GM19238 (cell line): ENCODE measurements around the gene CLUH.
"Not testable (repeated sequence)": the region's sequence is repeated elsewhere in the genome, so short reads cannot be mapped to it uniquely, and the experiment has no call there.

Experiments
- DNase-seq: peaks from one replicate; pipeline ENCODE4 v3.0.0; 2011; ENCODE audit warnings: low spot score; ENCODE audit not compliant: insufficient read length

The CLUH gene

DNA sequence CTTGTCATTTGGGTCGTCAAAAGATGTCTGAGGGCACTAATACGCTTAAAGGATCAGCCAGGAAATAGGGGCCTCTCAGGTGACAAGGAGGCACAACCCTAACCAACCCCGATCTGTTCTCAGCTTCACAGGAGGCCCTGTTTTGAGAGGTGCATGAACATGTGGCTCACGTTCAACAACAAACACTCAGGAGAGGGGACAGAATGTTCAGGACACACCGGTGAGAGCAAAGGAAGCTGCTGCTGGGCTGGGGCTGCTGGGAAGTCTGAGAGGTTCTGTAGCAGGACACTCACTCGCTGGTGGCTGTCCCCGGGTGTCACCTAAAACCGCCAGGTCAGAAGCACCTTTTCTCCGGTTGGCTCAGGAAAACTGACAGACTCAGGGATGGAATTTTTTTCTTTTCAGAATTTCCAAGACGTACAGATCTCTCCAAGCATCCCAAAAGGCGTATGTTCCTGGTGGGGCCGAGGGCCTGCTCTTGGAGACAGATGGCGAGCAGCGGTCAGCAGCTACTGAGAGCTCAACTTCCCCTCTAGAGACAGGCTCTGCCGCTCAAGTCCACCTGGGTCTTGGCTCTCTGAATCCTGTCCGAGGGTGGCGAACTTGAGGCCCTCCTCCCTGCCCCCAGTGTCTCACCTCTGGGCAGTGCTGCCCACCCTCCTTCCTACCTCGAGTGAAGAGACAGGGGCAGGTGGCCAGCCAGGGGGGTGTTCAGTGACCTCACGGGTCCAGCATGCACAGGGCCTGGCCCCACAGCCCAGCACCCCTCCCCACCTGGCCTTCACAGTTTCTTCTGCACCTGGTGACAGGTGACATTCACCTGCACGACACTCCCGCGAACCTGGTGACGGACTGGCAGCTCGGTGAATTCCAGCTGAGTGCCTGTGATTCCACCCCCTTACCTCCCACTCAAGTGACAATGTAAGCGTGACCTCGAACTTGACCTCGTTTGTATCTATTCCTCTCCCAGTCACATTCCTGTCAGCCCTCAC lies 22.9 kb downstream of the CLUH start:
- peak; percentile 4 for DNase-seq

DNA sequence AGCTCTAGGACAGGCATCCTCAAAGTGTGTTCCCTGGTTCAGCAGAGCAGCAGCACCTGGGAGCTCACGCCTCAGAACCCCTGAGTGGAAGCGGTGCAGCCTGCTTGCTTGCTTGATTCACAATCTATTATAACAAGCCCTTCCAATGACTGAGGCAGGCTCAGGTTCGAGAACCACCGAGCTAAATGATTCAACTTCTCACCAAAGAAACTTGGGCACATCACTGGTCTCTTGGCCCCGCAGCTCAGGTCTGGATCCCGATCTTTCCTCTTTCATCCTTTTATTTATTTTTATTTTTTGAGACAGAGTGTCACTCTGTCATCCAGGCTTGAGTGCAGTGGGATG lies 24.5 kb downstream of the CLUH start:
- DNase-seq, result no peak

DNA sequence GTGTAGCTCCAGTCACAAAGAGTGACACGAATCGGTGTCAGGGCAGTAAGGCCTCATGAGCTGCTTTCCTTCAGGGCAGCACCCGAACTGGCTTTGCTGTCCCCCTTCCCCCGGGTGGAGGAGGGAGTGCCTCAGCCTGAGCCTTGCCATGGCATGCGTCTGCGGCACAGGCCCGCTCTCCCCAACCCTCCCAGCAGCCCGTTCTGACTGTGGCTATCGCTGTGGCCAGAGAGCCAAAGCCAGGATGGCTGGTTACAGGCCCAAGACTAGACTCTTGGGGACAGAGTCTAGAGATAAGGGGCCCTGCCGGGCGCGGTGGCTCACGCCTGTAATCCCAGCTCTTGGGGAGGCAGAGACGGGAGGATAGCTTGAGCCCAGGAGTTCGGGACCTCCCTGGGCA lies 25.9 kb downstream of the CLUH start:
- DNase-seq, result no peak

DNA sequence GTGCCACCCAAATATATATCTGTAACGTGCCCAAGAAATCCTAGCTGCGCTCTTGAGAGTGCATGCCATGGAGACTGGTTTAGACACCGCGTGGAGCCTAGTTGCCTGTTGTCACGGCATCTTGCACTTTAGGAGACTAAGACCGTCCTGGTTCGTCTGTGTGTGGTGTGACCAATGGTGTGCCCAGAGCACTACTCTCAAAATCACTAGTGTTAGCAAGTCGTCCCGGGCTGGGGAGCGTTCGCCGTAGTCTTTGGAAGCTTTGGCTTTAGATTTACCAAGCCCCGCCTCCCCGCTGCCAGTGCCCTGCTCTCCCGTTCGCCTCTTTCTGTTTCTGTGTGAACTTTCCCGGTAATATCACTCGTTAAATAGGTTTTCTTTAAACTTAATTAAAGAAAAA lies 27.0 kb downstream of the CLUH start:
- no peak for DNase-seq

DNA sequence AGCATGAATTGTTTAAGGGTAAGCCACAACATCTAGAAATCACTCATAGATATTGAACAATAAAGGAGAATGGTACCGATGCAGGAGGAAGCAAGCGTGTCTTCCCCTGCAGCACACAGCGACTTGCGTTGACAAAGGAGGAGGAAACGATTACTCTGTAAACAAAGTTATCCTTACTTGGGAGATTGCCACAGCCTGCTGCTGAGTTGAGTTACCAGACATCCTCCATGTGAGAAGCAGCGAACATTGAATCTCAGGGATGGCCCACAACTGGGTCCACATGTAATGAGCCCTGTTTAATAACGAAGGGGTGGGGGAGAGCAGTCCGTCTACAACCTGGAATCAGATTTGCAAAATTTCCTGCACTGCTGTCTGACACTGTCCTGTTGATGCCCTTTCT lies 27.7 kb downstream of the CLUH start:
- no peak for DNase-seq

DNA sequence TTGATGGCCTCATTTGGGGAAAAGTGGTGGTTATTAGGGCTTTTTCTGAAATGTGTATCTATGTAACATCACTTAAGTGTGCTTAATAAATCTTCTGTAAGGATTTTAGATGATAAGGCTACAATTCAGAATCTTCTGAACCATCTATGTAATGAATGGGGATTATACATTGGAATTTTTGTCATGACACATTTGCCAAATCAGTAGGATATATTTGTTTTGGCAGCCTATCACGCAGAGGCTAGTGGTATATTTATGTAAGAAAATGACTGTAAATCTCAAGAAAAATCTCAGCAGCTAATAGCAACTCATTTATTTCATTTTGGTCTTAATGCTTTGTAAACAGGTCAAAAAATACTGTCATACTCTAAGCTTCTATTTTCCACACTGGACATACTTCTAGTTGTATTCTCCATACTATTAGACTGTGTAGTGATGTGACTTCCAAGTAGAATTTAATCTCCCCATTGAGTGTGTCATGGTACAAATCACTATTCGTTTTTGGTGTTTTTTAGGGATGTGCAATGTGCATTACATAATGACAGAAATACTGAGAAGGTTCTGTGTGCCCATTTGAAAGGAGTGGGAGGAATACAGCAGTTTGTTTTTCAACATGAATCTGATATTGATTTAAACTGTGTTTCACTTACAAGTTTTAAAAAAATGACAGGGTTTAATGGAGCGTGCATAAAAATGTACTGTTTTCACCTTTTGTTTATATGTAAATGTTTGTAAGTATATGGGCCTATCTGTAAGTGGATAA lies 29.2 kb downstream of the CLUH start:
- DNase-seq, result no peak

DNA sequence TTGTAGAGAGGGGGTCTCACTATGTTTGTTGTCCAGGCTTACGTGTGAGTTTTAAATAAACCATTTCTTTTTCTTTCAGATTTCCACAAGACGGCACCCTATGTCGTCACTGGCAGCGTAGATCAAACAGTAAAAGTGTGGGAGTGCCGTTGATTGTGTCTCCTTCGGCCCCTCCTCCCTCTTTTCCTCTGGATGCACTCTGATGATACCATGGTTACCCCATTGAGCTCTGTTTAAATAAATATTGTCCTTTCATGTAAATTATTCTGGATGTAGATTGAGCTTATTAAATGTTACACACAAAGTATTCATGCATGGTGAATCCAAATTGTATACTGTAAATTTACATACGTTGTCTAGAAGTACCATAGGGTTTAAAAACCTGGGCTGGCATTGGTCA lies 29.9 kb downstream of the CLUH start:
- no peak for DNase-seq

DNA sequence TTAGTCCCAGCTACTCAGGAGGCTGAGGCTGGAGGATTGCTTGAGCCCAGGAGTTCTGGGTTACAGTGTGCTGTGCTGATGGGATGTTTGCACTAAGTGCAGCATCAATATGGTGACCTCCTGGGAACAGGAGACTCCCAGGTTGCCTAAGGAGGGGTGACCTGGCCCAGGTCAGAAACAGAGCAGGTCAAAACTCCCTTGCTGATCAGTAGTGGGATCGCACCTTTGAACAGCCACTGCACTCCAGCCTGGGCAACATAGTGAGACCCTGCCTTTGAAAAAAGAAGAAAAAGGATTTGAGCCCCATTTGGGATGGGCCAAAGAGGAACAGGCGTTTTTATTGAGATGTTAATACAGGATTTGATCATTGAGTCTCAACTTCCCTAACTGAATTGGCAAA lies 30.6 kb downstream of the CLUH start:
- DNase-seq, result no peak

DNA sequence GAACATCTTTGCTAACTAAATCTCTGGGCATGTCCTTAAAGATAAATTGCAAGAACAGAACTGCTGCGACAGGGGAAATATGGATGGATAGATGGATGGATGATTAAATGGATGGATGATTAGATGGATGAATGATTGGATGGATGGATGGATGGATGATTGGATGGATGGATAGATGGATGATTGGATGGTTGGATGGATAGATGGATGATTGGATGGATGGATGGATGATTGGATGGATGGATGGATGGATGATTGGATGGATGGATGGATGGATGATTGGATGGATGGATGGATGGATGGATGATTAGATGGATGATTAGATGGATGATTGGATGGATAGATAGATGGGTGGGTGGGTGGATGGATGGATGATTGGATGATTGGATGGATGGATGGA lies 32.3 kb downstream of the CLUH start:
- not testable (repeated sequence) for DNase-seq

DNA sequence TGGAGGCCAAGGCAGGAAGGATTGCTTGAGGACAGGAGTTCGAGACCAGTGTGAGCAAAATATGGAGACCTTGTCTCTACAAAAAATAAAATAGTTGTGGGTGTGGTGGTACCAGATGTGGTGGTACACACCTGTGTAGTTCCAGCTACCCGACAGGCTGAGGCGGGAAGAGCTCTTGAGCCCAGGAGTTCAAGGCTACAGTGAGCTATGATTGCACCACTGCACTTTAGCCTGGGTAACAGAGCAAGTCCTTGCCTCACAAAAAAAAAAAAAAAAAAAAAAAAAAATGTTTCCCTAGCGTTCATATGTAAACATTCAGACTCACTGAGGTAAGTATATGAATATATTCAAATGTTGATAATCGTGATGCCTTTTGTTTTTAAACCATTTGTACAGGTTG lies 39.5 kb downstream of the CLUH start:
- DNase-seq, result no peak

DNA sequence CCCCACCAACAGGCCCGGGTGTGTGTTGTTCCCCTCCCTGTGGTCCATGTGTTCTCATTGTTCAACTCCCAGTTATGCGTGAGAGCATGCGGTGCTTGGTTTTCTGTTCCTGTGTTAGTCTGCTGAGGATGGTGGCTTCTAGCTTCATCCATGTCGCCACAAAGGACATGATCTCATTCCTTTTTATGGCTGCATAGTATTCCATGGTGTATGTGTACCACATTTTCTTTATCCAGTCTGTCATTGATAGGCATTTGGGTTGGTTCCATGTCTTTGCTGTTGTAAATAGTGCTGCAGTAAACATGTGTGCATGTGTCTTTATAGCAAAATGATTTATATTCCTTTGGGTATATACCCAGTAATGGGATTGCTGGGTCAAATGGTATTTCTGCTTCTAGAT lies 51.2 kb downstream of the CLUH start:
- DNase-seq, result not testable (repeated sequence)

DNA sequence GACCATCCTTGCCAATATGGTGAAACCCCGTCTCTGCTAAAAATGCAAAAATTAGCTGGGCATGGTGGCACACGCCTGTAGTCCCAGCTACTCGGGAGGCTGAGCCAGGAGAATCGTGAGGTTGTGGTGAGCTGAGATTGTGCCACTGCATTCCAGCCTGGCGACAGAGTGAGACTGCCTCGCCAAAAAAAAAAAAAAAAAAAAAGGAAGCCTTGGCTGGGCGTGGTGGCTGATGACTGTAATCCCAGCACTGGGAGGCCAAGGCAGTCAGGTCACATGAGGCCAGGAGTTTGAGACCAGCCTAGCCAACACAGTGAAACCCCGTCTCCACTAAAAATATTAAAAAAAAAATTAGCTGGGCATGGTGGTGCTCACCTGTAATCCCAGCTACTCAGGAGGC lies 52.2 kb downstream of the CLUH start:
- not testable (repeated sequence) for DNase-seq

DNA sequence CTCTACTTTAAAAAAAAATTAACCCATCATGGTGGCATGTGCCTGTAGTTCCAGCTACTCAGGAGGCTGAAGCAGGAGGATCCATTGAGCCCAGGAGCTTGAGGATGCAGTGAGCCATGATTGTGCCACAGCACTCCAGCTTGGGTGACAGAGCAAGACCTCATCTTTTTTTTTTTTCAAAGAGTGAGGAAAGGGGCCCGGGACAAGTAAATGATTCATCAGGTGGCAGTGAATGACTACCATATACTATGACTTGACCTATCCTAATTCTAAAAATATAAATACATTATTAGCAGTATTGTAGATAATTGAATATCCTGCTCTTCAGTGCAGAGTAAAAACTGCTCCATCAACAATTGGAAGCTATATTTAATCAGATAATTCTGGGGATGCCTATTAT lies 55.3 kb downstream of the CLUH start:
- no peak for DNase-seq

DNA sequence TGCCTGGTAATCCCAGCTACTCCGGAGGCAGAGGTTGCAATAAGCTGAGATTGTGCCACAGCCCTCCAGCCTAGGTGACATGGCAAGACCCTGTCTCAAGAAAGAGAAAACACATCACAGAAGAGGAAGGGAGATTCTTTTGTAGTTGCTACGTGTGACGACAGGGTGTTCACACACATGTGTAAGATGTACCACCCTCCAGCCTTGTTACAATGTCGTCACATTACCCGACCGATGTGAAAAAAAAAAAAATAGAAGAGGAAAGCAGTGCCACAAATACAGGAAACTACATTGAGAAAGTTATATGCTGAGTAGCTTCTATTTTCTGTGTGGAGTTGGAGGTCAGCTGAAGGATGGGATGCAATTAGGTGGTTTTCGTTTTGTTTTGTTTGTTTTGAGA lies 56.0 kb downstream of the CLUH start:
- no peak for DNase-seq

DNA sequence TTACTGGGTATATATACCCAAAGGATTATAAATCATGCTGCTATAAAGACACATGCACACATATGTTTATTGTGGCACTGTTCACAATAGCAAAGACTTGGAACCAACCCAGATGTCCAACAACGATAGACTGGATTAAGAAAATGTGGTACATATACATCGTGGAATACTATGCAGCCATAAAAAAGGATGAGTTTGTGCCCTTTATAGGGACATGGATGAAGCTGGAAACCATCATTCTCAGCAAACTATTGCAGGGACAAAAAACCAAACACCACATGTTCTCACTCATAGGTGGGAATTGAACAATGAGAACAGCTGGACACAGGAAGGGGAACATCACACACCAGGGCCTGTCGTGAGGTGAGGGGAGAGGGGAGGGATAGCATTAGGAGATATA lies 58.7 kb downstream of the CLUH start:
- DNase-seq, result not testable (repeated sequence)

DNA sequence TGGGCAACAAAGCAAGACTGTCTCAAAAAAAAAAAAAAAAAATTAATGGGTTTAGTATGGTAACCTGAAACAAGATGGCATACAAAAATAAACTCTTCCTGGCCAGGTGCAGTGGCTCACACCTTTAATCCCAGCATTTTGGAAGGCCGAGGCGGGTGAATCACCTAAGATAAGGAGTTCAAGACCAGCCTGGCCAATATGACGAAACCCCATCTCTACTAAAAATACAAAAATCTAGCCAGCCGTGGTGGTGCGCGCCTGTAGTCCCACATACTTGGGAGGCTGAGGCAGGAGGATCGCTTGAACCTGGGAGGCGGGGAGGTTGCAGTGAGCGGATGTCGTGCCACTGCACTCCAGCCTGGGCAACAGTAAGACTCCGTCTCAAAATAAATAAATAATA lies 62.4 kb downstream of the CLUH start:
- no peak for DNase-seq

DNA sequence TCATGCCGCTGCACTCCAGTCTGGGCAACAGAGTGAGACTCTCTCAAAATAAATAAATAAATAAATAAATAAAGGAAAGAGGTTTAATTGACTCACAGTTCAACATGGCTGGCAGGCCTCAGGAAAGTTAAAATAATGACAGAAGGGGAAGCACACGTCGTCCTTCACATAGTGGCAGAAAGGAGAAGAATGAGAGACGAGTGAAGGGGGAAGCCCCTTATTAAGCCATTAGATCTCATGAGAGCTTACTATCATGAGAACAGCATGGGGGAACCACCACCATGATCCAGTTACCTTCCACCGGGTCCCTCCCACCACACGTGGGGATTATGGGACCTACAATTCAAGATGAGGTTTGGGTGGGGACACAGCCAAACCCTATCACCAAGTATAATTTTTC lies 63.6 kb downstream of the CLUH start:
- DNase-seq, result no peak

DNA sequence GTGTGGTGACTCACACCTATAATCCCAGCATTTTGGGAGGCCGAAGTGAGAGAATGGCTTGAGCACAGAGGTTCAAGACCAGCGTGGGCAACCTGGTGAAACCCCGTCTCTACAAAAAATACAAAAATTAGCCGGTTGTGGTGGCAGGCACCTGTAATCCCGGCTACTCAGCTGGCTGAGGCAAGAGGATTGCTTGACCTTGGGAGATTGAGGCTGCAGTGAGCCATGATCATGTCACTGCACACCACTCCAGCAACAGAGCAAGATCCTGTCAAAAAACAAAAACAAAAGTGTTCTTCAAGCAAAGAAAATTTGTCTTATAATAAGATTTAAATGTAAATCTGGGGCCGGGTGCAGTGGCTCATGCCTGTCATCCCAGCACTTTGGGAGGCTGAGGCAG lies 66.6 kb downstream of the CLUH start:
- DNase-seq, result no peak
